Upper lobe of left lung (tissue), 6 donors: ENCODE results near the gene CHAF1B. TPM values are rescaled to one million over a fixed set of nuclear protein-coding genes. Genes with fewer than 3 reads are reported as not detected.

Source experiments
- ATAC-seq, 2 donors: fragments of 200-7000 bp; cut with Tn5 transposase; one replicate each; pipeline ENCODE4 v1.9.1; 2022; ENCODE audit warnings: mild to moderate bottlenecking in 2 of 2, moderate library complexity in 2 of 2; ENCODE audit not compliant: low FRiP score in 2 of 2
- DNase-seq, 2 donors: peaks; one replicate each; pipeline ENCODE4 v3.0.0-alpha.2; 2019 to 2020
- H3K27ac ChIP-seq, 4 donors: fragments of 200-600 bp; sonication (generic); one replicate each; pipeline ENCODE4 v1.5.1; 2016 to 2019
- H3K27me3 ChIP-seq, 4 donors: fragments of 200-600 bp; sonication (generic); one replicate each; pipeline ENCODE4 v1.5.1; 2017 to 2019
- H3K36me3 ChIP-seq, 4 donors: fragments of 200-600 bp; sonication (generic); one replicate each; pipeline ENCODE4 v1.5.1; 2016 to 2019
- H3K4me1 ChIP-seq, 4 donors: fragments of 200-600 bp; sonication (generic); one replicate each; pipeline ENCODE4 v1.5.1; 2018 to 2019
- H3K4me3 ChIP-seq, 4 donors: fragments of 200-600 bp; sonication (generic); one replicate each; pipeline ENCODE4 v1.5.1; 2017 to 2019; ENCODE audit warnings: mild to moderate bottlenecking in 2 of 4, moderate library complexity in 1 of 4
- H3K9me3 ChIP-seq, 4 donors: fragments of 200-600 bp; sonication (generic); one replicate each; pipeline ENCODE4 v1.5.1; 2018 to 2019
- EP300 ChIP-seq, 4 donors: sonication (generic); formaldehyde crosslinking; IDR thresholded peaks; one replicate each; pipeline ENCODE4 v1.5.1; 2017; ENCODE audit warnings: antibody characterized with exemption in 4 of 4, control low read depth in 2 of 4
- POLR2A ChIP-seq, 4 donors: fragments of 450-650 bp; IDR thresholded peaks; one replicate each; pipeline ENCODE4 v1.5.1; 2016 to 2017; ENCODE audit warnings: antibody characterized with exemption in 4 of 4, mild to moderate bottlenecking in 2 of 4
- POLR2AphosphoS5 ChIP-seq, 2 donors: sonication (generic); formaldehyde crosslinking; IDR thresholded peaks; one replicate each; pipeline ENCODE4 v1.5.1; 2017; ENCODE audit warnings: antibody characterized with exemption in 2 of 2
- WGBS, 2 donors: methylation state at CpG; one replicate each; pipeline ENCODE4 v1.1.5; 2017 to 2018; 5-methylcytosine and 5-hydroxymethylcytosine counted together
- total RNA-seq, 6 donors: library from RNA; depleted of rRNA in 4 of 6; stranded (reverse); fragments of >200 nt in 4 of 6; gene quantifications; one replicate each; pipeline versions ENCODE4 v1.1.0 to v1.2.1, GENCODE V29; 2016 to 2021
- TF ChIP-seq, protein P1 (sequence below), 6 experiments: fragments of 450-650 bp in 4 of 6; fragments of 200-600 bp in 2 of 6; sonication (generic) in 2 of 6; IDR thresholded peaks; one replicate each; pipeline ENCODE4 v1.5.1; 2016 to 2019; ENCODE audit warnings: antibody characterized with exemption in 6 of 6
- donor health status: DM: no; HTN: no; CAD: no; lungs with moderate emphysema.
- donor health status: DM: no; HTN: yes; CAD: no; lungs with severe emphysema.

CHAF1B gene
- total RNA-seq, 6 donors from 2014 or later, result 0.55 to 2.1 (median 1.2) TPM

DNA sequence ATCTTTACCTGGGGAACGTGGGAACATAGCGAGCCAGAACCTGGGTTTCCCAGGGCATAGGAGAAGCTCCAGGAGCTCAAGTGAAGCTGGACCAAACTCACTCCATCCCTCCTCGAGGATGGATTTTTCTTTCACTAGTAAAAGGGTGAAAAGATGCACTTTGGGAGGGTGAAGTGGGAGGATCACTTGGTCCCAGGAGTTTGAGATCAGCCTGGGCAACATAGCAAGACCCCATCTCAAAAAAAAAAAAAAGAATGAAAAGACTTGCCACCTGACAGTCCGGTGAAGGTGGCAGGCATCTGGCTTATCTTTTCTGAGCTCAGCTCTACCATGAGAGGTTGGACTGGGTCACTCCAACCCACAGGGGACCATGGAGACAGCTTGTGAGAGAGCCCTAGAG is 42.3 kb downstream of the CHAF1B start:
- ATAC-seq (no peak), DNase-seq (no peak)
- Histone ChIP-seq H3K4me1 (peaks cover 0 to 19% (median 9%) of the 10 kb centered on the region in 4 donors), H3K27me3 (no peaks in the 10 kb centered on the region), H3K4me3 (no peak overlapping the region), H3K36me3 (no peaks in the 10 kb centered on the region), H3K9me3 (no peaks in the 10 kb centered on the region), H3K27ac (no peak overlapping the region)
- 88 to 89% methylated on average over 4 of the region's 4 CpGs for WGBS, 2 donors
- TF ChIP-seq EP300 (IDR thresholded peaks at IDR 0.05) (no peak), POLR2A (IDR thresholded peaks at IDR 0.05) (no peak), POLR2AphosphoS5 (IDR thresholded peaks at IDR 0.05) (no peak)
- TF ChIP-seq, protein P1, sequence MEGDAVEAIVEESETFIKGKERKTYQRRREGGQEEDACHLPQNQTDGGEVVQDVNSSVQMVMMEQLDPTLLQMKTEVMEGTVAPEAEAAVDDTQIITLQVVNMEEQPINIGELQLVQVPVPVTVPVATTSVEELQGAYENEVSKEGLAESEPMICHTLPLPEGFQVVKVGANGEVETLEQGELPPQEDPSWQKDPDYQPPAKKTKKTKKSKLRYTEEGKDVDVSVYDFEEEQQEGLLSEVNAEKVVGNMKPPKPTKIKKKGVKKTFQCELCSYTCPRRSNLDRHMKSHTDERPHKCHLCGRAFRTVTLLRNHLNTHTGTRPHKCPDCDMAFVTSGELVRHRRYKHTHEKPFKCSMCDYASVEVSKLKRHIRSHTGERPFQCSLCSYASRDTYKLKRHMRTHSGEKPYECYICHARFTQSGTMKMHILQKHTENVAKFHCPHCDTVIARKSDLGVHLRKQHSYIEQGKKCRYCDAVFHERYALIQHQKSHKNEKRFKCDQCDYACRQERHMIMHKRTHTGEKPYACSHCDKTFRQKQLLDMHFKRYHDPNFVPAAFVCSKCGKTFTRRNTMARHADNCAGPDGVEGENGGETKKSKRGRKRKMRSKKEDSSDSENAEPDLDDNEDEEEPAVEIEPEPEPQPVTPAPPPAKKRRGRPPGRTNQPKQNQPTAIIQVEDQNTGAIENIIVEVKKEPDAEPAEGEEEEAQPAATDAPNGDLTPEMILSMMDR (IDR thresholded peaks at IDR 0.05), result no peak

DNA sequence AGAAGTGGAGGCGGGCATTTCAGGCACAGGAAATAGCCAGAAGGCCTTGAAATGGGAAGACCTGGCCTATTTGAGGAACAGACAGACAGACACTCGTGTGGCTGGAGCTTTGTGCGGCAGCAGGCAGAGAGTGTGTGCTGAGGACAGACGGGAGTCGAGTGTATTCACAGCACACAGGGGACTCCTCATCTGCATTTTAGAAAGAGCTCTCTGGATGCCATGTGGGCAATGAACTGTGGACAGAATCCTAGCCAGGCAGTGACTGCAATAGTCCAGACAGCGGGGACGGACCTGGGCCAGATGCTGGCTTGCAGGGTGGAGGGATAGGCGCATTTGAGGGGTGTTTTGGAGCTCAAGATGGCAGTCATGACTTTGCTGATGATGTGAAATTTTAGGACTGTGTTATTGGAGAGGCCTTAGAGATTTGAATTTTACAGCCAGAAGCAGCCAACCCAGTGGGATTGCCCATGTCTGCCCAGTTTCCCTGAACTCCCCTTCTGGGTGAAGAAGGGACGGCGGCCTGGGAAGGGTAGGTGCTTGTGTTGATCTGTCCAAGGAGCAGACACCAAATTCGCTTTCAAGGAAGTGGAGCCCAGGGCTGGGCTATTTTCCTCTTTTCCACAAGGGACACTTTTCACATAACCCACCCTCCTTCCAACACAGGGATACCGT is 43.7 kb downstream of the CHAF1B start:
- Histone ChIP-seq H3K36me3 (no peaks in the 10 kb centered on the region), H3K4me1 (peaks cover 0 to 19% (median 9%) of the 10 kb centered on the region in 4 donors), H3K27ac (peak overlapping the region in 3 of 4 donors; percentile 9 to 82 (median 78)), H3K27me3 (no peaks in the 10 kb centered on the region), H3K4me3 (no peak overlapping the region), H3K9me3 (no peaks in the 10 kb centered on the region)
- peak in 1 of 2 donors; percentile 27 for DNase-seq
- 79 to 84% methylated on average over 12 of the region's 12 CpGs for whole genome bisulfite sequencing, 2 donors
- TF ChIP-seq EP300 (IDR thresholded peaks at IDR 0.05) (no peak), POLR2A (IDR thresholded peaks at IDR 0.05) (peak in 1 of 4 donors; percentile 55)
- no peak for ATAC-seq

DNA sequence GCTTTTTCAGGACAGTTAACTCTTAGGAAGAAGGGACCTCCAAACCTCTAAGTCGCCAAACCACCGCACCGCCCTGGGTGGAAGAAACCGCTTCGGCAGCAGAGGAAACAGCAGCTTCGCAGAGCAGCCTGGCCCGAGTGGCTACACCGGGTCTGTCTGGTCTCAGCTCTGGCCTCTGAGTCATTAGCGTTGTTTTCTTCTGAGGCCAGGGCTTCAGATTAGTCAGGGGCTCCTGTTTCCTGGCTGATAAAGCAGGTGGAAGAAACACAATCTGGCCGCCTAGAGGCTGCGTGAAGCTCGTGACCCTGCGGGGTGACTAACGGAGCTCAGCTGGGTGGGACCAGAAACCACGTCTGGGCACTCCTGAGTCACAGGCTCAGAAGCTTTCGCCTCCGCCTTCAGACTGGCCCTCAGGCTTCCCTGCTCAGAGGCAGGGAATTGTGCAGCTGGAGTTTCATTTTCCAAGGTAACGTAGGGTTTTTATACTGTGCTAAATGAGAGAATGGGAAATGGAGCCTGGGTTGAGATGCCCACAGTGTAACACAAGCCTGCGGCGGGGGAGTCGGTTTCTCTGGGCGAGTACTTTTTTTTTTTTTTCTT is 44.9 kb downstream of the CHAF1B start:
- DNase-seq, result peak in 1 of 2 donors; percentile 81
- H3K4me1 ChIP-seq, result peaks cover 0 to 19% (median 9%) of the 10 kb centered on the region in 4 donors
- WGBS, 2 donors, result 26 to 44% methylated on average over 16 to 22 of the region's 22 CpGs
- H3K27me3 ChIP-seq, result no peaks in the 10 kb centered on the region
- ATAC-seq, result peak; percentile 92 to 94
- peak overlapping the region; percentile 41 to 82 (median 68) for H3K27ac ChIP-seq
- H3K36me3 ChIP-seq, result no peaks in the 10 kb centered on the region
- TF ChIP-seq EP300 (IDR thresholded peaks at IDR 0.05) (peak in 2 of 4 donors; percentile 66 to 87), POLR2A (IDR thresholded peaks at IDR 0.05) (peak in 2 of 4 donors; percentile 46 to 82), POLR2AphosphoS5 (IDR thresholded peaks at IDR 0.05) (peak; percentile 59 to 82)
- TF ChIP-seq, protein P1 (IDR thresholded peaks at IDR 0.05), result peak in 4 of 6 experiments; percentile 21 to 41 (median 34)
- H3K4me3 ChIP-seq, result peak overlapping the region in 3 of 4 donors; percentile 7 to 37 (median 23)
- no peaks in the 10 kb centered on the region for H3K9me3 ChIP-seq

DNA sequence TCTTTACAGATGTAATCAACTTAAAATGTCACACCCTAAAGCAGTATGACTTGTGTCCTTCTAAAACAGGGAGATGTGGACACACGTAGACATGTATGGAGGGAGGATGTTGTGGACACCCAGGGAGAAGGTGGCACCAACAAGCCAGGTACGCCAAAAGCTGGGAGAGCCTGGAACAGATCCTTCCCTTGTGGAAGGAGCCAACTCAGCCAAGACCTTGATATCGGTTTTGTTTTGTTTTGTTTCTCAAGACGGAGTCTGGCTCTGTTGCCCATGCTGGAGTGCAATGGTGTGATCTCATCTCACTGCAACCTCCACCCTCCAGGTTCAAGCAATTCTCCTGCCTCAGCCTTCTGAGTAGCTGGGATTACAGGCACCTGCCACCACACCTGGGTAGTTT is 45.6 kb downstream of the CHAF1B start:
- WGBS, 2 donors, result 83 to 87% methylated on average over 4 of the region's 4 CpGs
- peak overlapping the region in 2 of 4 donors; percentile 2 to 37 for H3K4me3 ChIP-seq
- TF ChIP-seq POLR2A (IDR thresholded peaks at IDR 0.05) (no peak), EP300 (IDR thresholded peaks at IDR 0.05) (no peak), POLR2AphosphoS5 (IDR thresholded peaks at IDR 0.05) (no peak)
- TF ChIP-seq, protein P1 (IDR thresholded peaks at IDR 0.05), result no peak
- no peaks in the 10 kb centered on the region for H3K27me3 ChIP-seq
- ATAC-seq (peak in 1 of 2 donors; percentile 44), DNase-seq (no peak)
- no peaks in the 10 kb centered on the region for H3K36me3 ChIP-seq
- no peaks in the 10 kb centered on the region for H3K9me3 ChIP-seq
- peaks cover 0 to 19% (median 9%) of the 10 kb centered on the region in 4 donors for H3K4me1 ChIP-seq
- H3K27ac ChIP-seq, result peak overlapping the region in 3 of 4 donors; percentile 41 to 82 (median 78)

DNA sequence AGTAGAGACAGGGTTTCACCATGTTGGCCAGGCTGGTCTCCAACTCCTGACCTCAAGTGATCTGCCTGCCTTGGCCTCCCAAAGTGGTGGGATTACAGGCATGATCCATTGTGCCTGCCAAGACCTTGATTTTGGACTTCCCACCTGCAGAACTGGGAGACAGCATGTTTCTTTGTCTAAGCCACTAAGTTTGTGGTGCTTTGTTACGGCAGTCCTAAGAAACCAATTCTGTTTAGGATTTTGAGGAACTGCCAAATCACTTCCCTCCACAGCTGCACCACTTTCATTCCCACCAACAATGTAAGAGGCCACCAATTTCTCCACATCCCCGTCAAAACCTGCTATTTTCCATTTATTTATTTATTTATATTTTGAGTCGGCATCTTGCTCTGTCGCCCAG is 46.1 kb downstream of the CHAF1B start:
- Histone ChIP-seq H3K27ac (no peak overlapping the region), H3K36me3 (no peaks in the 10 kb centered on the region), H3K9me3 (no peaks in the 10 kb centered on the region), H3K4me1 (peaks cover 0 to 19% (median 9%) of the 10 kb centered on the region in 4 donors), H3K27me3 (no peaks in the 10 kb centered on the region), H3K4me3 (peak overlapping the region in 1 of 4 donors; percentile 37)
- TF ChIP-seq POLR2A (IDR thresholded peaks at IDR 0.05) (peak in 1 of 4 donors; percentile 26), POLR2AphosphoS5 (IDR thresholded peaks at IDR 0.05) (no peak)
- 63% methylated on average over 4 of the region's 4 CpGs for WGBS, 2 donors
- ATAC-seq, result peak in 1 of 2 donors; percentile 1
- no peak for DNase-seq
